Colonic mucosa (tissue), 4 donors: ENCODE results near the gene TRIP13. TPM values are rescaled to one million over a fixed set of nuclear protein-coding genes. Genes with fewer than 3 reads are reported as not detected.

Experiments
- DNase-seq: peaks from one replicate; pipeline ENCODE4 v3.0.0-alpha.2; 2020
- H3K27ac ChIP-seq: fragments of 200-600 bp; one replicate; pipeline ENCODE4 v1.8.0; 2021
- H3K27me3 ChIP-seq: fragments of 200-600 bp; one replicate; pipeline ENCODE4 v1.8.0; 2021
- H3K36me3 ChIP-seq: fragments of 200-600 bp; one replicate; pipeline ENCODE4 v1.8.0; 2021
- H3K4me1 ChIP-seq: fragments of 200-600 bp; one replicate; pipeline ENCODE4 v1.8.0; 2021; ENCODE audit warnings: mild to moderate bottlenecking
- H3K4me3 ChIP-seq: fragments of 200-600 bp; one replicate; pipeline ENCODE4 v1.8.0; 2021
- H3K9ac ChIP-seq, 2 donors: one replicate each; pipeline ENCODE4 v1.7.0; 2013; ENCODE audit warnings: control low read depth in 2 of 2, low read depth in 2 of 2, low read length in 2 of 2
- H3K9me3 ChIP-seq: fragments of 200-600 bp; one replicate; pipeline ENCODE4 v1.8.0; 2021
- intact Hi-C: fragments of 100-400 bp; cut with DNase I; formaldehyde crosslinking; loops from one replicate; pipeline ENCODE4 v1.14.1; 2022
- total RNA-seq, 2 donors: library from RNA; stranded (reverse); fragmentation: NEBNext Ultra II Directional in 1 of 2; extraction: Animal tissue kit (Norgen Biotek cat#: 25700) in 1 of 2; gene quantifications; one replicate each; pipeline ENCODE4 v1.2.1, GENCODE V29; 2021
- TF ChIP-seq, protein P1 (sequence below): fragments of 200-600 bp; IDR thresholded peaks from one replicate; pipeline ENCODE4 v1.8.0; 2022; ENCODE audit warnings: antibody characterized with exemption, mild to moderate bottlenecking
- donor health status: healthy.
- donor health status: DM: no; HTN: no; CAD: no.
- donor health status: DM: no; HTN: no; CAD: no.

Gene TRIP13
- total RNA-seq, 2 donors from 2014 or later: 5.8 to 18.1 TPM

DNA sequence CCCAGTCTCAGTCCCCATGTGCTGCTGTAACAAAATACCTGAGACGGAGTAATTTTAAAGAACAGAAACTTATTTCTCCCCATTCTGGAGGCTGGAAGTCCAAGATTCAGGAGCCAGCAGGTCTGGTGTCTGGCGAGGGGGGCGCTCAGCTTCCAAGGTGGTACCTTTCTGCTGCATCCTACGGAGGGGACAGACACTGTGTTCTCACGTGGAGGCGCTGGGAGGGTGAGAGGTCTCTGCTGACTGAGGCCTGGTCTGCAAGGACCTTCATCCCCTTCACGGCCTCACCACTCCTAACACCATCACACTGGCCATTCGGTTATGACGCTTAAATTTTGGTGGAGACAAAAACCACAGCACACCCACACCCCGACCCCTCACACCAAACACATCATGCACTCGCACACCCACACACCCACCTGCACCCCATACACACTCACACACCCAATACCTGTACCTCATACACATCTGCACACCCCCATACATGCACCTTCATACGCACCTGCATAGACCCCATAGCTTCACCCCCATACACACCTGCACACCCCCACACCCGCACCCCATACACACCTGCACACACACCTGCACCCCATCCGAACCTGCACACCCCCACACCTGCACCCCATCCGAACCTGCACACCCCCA lies 32.1 kb upstream of the TRIP13 start:
- no peak overlapping the region for H3K27ac ChIP-seq
- TF ChIP-seq, protein P1, sequence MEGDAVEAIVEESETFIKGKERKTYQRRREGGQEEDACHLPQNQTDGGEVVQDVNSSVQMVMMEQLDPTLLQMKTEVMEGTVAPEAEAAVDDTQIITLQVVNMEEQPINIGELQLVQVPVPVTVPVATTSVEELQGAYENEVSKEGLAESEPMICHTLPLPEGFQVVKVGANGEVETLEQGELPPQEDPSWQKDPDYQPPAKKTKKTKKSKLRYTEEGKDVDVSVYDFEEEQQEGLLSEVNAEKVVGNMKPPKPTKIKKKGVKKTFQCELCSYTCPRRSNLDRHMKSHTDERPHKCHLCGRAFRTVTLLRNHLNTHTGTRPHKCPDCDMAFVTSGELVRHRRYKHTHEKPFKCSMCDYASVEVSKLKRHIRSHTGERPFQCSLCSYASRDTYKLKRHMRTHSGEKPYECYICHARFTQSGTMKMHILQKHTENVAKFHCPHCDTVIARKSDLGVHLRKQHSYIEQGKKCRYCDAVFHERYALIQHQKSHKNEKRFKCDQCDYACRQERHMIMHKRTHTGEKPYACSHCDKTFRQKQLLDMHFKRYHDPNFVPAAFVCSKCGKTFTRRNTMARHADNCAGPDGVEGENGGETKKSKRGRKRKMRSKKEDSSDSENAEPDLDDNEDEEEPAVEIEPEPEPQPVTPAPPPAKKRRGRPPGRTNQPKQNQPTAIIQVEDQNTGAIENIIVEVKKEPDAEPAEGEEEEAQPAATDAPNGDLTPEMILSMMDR: no peak
- H3K36me3 ChIP-seq: no peaks in the 10 kb centered on the region
- no peak overlapping the region for H3K9ac ChIP-seq
- H3K4me1 ChIP-seq: no peaks in the 10 kb centered on the region
- no peaks in the 10 kb centered on the region for H3K9me3 ChIP-seq
- no peak for DNase-seq
- intact Hi-C loops: no loop called here
- H3K27me3 ChIP-seq: no peaks in the 10 kb centered on the region
- no peak overlapping the region for H3K4me3 ChIP-seq

DNA sequence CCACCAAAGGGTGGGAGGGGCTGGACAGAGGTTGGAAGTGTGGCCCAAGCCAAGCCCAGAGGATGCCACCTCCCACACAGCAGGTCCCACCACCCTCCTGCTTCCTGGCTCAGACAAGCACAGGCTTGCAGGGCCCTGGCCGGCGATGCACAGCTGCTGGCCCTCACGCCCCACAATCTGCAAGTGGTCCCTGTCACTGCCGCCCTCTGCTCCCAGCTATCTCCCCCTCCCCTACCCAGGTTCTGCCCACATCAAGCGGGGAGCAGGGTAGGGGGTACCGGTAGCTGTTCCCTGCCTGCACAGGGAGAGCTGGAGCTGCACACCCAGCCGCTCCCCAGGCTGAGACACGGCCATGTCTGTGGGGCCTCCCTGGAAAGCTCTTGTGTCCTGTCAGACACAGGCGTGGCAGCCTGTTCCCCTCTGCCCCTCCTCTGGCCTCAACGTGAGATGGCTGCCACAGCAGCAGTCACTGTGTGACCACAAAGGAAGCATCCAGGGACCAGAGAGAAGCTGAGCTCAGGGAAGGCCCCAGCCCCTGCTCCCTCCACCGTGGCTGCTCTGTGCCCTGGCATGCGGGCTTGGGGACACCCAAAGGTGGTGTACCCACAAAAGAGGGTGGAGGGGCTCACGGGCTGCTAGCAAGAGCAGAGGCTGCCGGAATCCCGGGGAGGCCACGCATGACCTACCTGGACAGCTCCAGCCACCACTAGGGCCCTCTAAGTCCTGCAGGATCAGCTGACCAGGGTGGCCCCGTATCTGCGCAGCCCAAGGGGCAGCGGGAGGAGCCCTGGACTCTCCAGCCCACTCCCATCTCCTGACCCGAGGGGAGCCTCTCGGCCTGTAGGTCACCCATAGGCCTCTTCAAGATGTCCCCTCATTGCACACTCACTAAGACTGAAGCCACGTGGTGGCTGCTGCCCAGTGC lies 31.0 kb upstream of the TRIP13 start:
- intact Hi-C loops: no loop called here
- Histone ChIP-seq H3K36me3 (no peaks in the 10 kb centered on the region), H3K4me3 (no peak overlapping the region), H3K9ac (no peak overlapping the region), H3K27me3 (no peaks in the 10 kb centered on the region), H3K9me3 (no peaks in the 10 kb centered on the region), H3K4me1 (no peaks in the 10 kb centered on the region), H3K27ac (no peak overlapping the region)
- TF ChIP-seq, protein P1: no peak
- DNase-seq: no peak

DNA sequence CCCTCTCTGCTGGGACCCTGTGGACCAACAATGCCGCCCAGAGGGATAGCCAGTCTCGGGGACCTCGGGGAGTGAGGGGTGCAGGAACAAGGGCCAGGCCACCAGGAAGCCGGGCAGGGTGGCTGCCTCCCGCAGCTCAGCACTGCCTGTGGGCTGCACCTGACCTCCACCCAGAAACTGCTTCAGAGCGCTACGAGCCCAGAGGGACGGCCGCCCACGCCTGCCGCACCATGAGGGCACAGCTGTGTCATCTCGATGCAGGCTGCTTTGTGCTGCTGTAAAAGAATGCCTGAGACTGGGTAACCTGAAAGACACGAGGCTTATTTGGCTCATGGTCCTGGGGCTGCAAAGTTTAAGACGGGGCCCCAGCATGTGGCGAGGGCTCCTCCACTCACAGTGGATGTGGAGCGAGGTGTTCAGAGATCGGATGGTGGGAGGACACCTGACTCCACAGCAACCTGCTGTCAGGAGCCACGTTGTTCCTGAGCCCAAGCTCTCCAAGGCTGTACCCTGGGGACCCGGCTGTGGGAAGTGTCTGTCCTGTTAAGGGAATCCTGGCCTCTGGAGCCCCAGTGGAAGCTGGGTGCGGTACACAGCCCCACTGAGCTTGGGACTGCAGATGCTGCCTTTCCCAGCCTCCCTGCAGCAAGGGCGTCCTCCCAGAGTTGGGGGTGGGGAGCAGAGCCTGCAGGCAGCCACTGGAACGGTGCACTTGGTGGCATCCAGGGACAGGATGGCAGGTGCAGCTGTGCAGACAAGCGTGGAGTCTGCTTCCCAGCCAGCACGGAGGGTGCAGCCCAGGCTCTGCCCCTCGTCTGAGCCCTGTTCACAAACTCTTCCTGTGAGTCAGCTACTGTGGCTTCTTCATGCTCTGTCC lies 30.1 kb upstream of the TRIP13 start:
- DNase-seq: no peak
- H3K36me3 ChIP-seq: no peaks in the 10 kb centered on the region

DNA sequence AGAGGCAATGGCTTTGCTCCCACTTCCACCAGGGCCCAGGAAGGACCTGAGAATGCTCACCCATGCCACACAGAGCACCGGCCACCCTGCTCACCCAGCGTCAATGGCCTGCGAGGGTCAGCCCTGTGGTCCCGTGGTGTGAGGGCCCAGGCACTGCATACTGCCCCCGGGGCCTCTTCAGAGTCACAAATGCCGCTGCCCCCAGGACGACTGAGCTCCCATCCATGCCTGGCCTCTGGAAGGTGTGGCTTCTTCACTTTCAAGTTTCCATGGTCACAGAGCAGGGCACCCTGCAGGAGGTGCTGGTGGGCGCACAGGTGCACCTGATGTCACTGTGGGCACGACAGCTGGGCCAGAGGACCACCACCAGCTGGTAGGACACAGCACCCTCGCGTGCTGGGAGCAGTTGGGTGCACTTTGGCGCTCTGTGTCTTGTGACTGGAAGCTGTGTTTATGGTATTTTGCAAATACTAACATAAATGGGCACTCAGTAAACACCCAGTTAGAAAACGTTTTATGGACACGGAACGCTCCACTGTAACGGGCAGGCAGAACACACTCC lies 29.4 kb upstream of the TRIP13 start:
- H3K4me1 ChIP-seq: no peaks in the 10 kb centered on the region
- peaks cover 2% of the 10 kb centered on the region for H3K36me3 ChIP-seq

More for the DNA sequence above, 30.1 kb upstream of the TRIP13 start:
- intact Hi-C loops: no loop called here
- Histone ChIP-seq H3K27ac (no peak overlapping the region), H3K27me3 (no peaks in the 10 kb centered on the region), H3K9me3 (no peaks in the 10 kb centered on the region), H3K9ac (no peak overlapping the region), H3K4me1 (no peaks in the 10 kb centered on the region), H3K4me3 (no peak overlapping the region)
- TF ChIP-seq, protein P1: no peak

More for the DNA sequence above, 29.4 kb upstream of the TRIP13 start:
- H3K4me3 ChIP-seq: no peak overlapping the region
- no peak overlapping the region for H3K9ac ChIP-seq
- no peak overlapping the region for H3K27ac ChIP-seq
- TF ChIP-seq, protein P1: no peak
- H3K27me3 ChIP-seq: no peaks in the 10 kb centered on the region
- DNase-seq: no peak
- intact Hi-C loops: no loop called here
- no peaks in the 10 kb centered on the region for H3K9me3 ChIP-seq
